Activated naive CD8-positive, alpha-beta T cell treated with anti-CD3 and anti-CD28 coated beads for 36 hours (primary cell): ENCODE measurements around the gene FAM217B. TPM values are rescaled to one million over a fixed set of nuclear protein-coding genes. Genes with fewer than 3 reads are reported as not detected.
"Not testable (repeated sequence)": the region's sequence is repeated elsewhere in the genome, so short reads cannot be mapped to it uniquely, and the experiment has no call there.

Source experiments
- DNase-seq: peaks from one replicate; pipeline ENCODE4 v3.0.0; 2021
- H3K27ac Mint-ChIP-seq: one replicate; pipeline ENCODE4 v1.8.0; 2022; ENCODE audit warnings: mild to moderate bottlenecking, moderate library complexity, mixed read lengths
- H3K27me3 Mint-ChIP-seq: one replicate; pipeline ENCODE4 v1.8.0; 2022; ENCODE audit warnings: mild to moderate bottlenecking, mixed read lengths
- H3K36me3 Mint-ChIP-seq: one replicate; pipeline ENCODE4 v1.8.0; 2021; ENCODE audit warnings: mild to moderate bottlenecking, mixed read lengths
- H3K4me1 Mint-ChIP-seq: one replicate; pipeline ENCODE4 v1.8.0; 2021; ENCODE audit warnings: mixed read lengths
- H3K4me3 Mint-ChIP-seq: one replicate; pipeline ENCODE4 v1.8.0; 2022; ENCODE audit warnings: mild to moderate bottlenecking, moderate library complexity, mixed read lengths
- H3K9me3 Mint-ChIP-seq: one replicate; pipeline ENCODE4 v1.8.0; 2022; ENCODE audit warnings: mixed read lengths
- total RNA-seq, 2 experiments: library from RNA; stranded (reverse); gene quantifications; one replicate each; pipeline ENCODE4 v1.2.3, GENCODE V29; 2021

The FAM217B gene
- total RNA-seq, 2 experiments from 2014 or later, result 25.7 to 28.7 TPM

GRCh38 chr20:59948212-59948611, 8.0 kb downstream of the FAM217B start:
- H3K4me3 Mint-ChIP-seq, result no peak overlapping the region
- H3K27me3 Mint-ChIP-seq, result no peaks in the 10 kb centered on the region
- no peaks in the 10 kb centered on the region for H3K9me3 Mint-ChIP-seq
- peaks cover 30% of the 10 kb centered on the region for H3K4me1 Mint-ChIP-seq
- peaks cover 11% of the 10 kb centered on the region for H3K36me3 Mint-ChIP-seq
- no peak overlapping the region for H3K27ac Mint-ChIP-seq
- no peak for DNase-seq

DNA sequence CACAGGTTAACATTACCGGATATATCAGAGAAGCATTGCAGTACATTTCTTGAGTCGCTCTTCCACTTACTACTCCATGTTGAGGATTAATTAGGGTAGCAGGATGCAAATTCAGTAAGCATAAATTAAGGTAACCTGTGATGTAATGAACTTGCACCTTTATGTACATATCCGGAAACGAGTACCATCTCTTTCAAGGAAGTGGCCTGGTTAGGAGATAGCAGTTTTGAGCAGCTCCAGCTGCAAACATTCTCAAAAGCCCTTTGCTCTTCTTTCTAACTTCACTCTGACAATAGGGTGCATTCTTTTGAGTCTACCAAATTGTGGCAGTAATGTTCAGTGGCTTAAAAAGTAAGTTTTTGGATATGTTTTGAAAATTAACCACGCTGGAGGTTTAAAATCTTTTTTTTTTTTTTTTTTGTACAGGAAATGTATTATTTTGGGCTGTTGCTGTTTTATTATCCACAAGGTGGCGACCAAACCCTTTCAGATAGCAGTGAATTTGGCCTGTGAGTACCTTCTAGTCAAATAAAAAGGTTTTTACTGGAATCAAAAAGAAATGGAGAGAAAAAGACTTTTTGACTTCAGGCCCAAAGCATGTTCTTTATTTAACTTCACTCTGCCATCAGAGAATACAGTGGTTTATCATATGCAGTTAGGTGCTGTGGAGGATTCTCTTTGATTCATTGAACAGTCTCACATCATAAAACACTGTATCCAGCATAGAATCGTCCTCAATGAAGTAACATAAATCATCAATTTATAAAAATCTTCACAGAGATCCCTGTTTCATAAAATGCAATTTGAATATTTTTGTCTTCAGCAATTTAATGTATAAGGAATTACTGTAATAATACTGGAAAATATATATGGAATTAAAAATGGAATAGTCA, 8.9 kb downstream of the FAM217B start:
- H3K4me3 Mint-ChIP-seq, result peak overlapping the region; percentile 63
- no peak for DNase-seq
- H3K27ac Mint-ChIP-seq, result peak overlapping the region; percentile 92

GRCh38 chr20:59949911-59950310, 9.7 kb downstream of the FAM217B start:
- no peak for DNase-seq
- no peak overlapping the region for H3K4me3 Mint-ChIP-seq
- no peaks in the 10 kb centered on the region for H3K9me3 Mint-ChIP-seq
- peaks cover 28% of the 10 kb centered on the region for H3K4me1 Mint-ChIP-seq
- H3K27me3 Mint-ChIP-seq, result no peaks in the 10 kb centered on the region
- peak overlapping the region; percentile 63 for H3K27ac Mint-ChIP-seq
- peaks cover 3% of the 10 kb centered on the region for H3K36me3 Mint-ChIP-seq

More for the DNA sequence above, 8.9 kb downstream of the FAM217B start:
- H3K27me3 Mint-ChIP-seq, result no peaks in the 10 kb centered on the region
- peaks cover 30% of the 10 kb centered on the region for H3K4me1 Mint-ChIP-seq
- H3K36me3 Mint-ChIP-seq, result peaks cover 11% of the 10 kb centered on the region
- H3K9me3 Mint-ChIP-seq, result no peaks in the 10 kb centered on the region

DNA sequence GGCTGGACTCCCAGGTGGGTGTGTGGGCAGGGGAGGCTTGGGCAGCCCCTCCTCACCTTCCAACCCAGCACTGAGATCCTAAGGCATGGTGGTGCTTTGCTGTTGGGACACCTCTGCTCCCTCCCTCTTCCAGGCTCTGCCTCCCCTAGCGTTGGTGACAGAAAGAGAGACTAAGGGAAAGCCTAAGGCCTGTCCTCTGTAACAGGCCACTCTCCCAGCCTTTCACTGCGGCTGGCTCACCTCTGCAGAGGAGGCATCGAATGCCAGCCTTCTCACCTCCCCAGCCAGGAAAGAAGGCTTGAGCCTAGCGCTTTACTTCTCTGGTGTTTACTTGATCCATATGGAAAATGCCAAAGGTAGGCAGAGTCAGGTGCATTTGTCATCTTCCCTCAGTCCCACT, 14.5 kb downstream of the FAM217B start:
- no peak for DNase-seq
- no peaks in the 10 kb centered on the region for H3K27me3 Mint-ChIP-seq
- H3K27ac Mint-ChIP-seq, result no peak overlapping the region
- no peaks in the 10 kb centered on the region for H3K4me1 Mint-ChIP-seq
- H3K36me3 Mint-ChIP-seq, result no peaks in the 10 kb centered on the region
- no peaks in the 10 kb centered on the region for H3K9me3 Mint-ChIP-seq
- no peak overlapping the region for H3K4me3 Mint-ChIP-seq

GRCh38 chr20:59955131-59955796, 15.1 kb downstream of the FAM217B start:
- Mint-ChIP-seq H3K4me1 (no peaks in the 10 kb centered on the region), H3K36me3 (no peaks in the 10 kb centered on the region), H3K27me3 (no peaks in the 10 kb centered on the region), H3K27ac (no peak overlapping the region), H3K4me3 (no peak overlapping the region), H3K9me3 (no peaks in the 10 kb centered on the region)
- DNase-seq, result no peak

- H3K9me3 Mint-ChIP-seq, H3K36me3 Mint-ChIP-seq: not testable (repeated sequence)
These were observed 17.4 kb downstream of the FAM217B start for GRCh38 chr20:59957568-59957967.

GRCh38 chr20:59958123-59958522, 17.9 kb downstream of the FAM217B start, which contains the start of gene CDH26:
CDH26 (plus strand) TSS chr20:59958423; CDS start chr20:59958727, 304 bp downstream.
- Mint-ChIP-seq H3K27me3 (no peaks in the 10 kb centered on the region), H3K4me3 (no peak within 1 kb of the TSS), H3K36me3 (no peaks in the 10 kb centered on the region), H3K4me1 (no peaks in the 10 kb centered on the region), H3K27ac (no peak within 1 kb of the TSS), H3K9me3 (no peaks in the 10 kb centered on the region)
- no peak for DNase-seq

More at GRCh38 chr20:59957568-59957967, 17.4 kb downstream of the FAM217B start:
- not testable (repeated sequence) for H3K4me3 Mint-ChIP-seq, H3K27me3 Mint-ChIP-seq, H3K27ac Mint-ChIP-seq, H3K4me1 Mint-ChIP-seq, DNase-seq

DNA sequence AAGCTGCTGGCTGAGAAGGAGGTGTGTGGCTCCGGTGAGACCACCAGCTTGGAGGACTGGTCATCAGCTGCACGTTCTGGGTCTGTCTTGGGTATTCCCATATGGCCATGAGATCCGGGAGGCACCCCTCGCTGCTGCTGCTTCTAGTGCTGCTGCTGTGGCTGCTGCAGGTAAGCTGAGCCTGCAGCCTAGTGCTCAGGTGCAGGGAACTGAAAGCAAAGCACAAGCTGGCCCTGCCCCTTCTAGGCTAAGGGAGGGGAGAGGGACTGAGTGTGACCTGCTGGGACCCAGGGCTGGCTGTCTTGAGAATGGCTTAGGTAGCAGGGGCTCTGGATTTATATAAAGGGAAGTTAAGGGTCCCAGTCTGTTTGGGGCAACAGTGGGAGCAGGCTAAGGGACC, 18.4 kb downstream of the FAM217B start:
- Mint-ChIP-seq H3K36me3 (no peaks in the 10 kb centered on the region), H3K4me1 (no peaks in the 10 kb centered on the region), H3K27me3 (no peaks in the 10 kb centered on the region), H3K27ac (no peak overlapping the region), H3K4me3 (no peak overlapping the region), H3K9me3 (no peaks in the 10 kb centered on the region)
- DNase-seq, result no peak

GRCh38 chr20:59961423-59961822, 21.2 kb downstream of the FAM217B start:
- H3K9me3 Mint-ChIP-seq, result no peaks in the 10 kb centered on the region
- H3K27ac Mint-ChIP-seq, result no peak overlapping the region
- no peaks in the 10 kb centered on the region for H3K4me1 Mint-ChIP-seq
- no peaks in the 10 kb centered on the region for H3K36me3 Mint-ChIP-seq
- H3K4me3 Mint-ChIP-seq, result no peak overlapping the region
- no peaks in the 10 kb centered on the region for H3K27me3 Mint-ChIP-seq
- DNase-seq, result no peak

DNA sequence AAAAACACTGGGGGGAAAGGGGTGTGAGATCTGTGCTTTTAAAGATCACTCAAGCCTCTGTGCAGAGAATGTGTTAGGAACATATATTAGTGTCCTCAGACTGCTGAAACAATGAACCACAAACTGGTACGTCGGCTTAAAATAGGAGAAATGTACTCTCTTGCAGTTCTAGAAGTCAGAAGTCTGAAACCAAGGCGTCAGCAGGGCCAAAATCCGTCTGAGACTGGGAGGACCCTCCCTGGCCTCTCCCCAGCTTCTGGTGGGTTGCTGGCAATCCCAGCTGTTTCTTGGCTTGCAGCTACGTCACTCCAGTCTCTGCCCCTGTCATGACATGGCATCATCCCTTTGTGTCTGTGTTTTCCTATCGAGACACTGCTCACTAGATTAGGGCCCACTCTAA, 22.0 kb downstream of the FAM217B start:
- Mint-ChIP-seq H3K27ac (no peak overlapping the region), H3K36me3 (no peaks in the 10 kb centered on the region), H3K9me3 (no peaks in the 10 kb centered on the region), H3K4me1 (no peaks in the 10 kb centered on the region), H3K27me3 (no peaks in the 10 kb centered on the region), H3K4me3 (no peak overlapping the region)
- DNase-seq, result no peak

GRCh38 chr20:59966428-59966827, 26.2 kb downstream of the FAM217B start:
- Mint-ChIP-seq H3K36me3 (no peaks in the 10 kb centered on the region), H3K4me3 (no peak overlapping the region), H3K27me3 (no peaks in the 10 kb centered on the region), H3K9me3 (no peaks in the 10 kb centered on the region), H3K27ac (no peak overlapping the region), H3K4me1 (no peaks in the 10 kb centered on the region)
- DNase-seq, result no peak

DNA sequence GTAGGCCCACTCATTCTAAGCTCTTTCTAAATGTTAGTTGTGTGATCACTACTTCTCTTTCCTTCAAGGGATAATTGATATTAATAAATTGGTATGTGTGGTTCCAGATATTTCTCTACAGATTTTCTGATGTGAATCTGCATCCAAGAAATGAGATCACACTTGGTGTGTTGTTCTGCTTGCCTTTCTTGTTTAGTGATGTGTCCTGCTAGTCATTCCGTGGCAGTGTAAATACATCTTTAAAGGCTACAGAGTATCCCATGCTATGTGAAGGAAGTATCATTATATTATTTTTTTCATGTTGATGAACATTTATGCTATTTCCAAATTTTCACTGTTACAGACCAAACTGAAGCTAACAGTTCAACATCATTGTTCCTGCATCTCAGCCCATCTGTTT, 31.2 kb downstream of the FAM217B start:
- H3K36me3 Mint-ChIP-seq, result peaks cover 9% of the 10 kb centered on the region
- H3K4me1 Mint-ChIP-seq, result no peaks in the 10 kb centered on the region
- no peak overlapping the region for H3K4me3 Mint-ChIP-seq
- H3K27me3 Mint-ChIP-seq, result no peaks in the 10 kb centered on the region
- no peaks in the 10 kb centered on the region for H3K9me3 Mint-ChIP-seq
- no peak for DNase-seq
- no peak overlapping the region for H3K27ac Mint-ChIP-seq

- Mint-ChIP-seq H3K27me3 (no peaks in the 10 kb centered on the region), H3K27ac (no peak overlapping the region), H3K4me3 (no peak overlapping the region), H3K4me1 (no peaks in the 10 kb centered on the region), H3K36me3 (peaks cover 9% of the 10 kb centered on the region), H3K9me3 (no peaks in the 10 kb centered on the region)
- no peak for DNase-seq
These were observed 32.0 kb downstream of the FAM217B start for GRCh38 chr20:59972037-59972801.

GRCh38 chr20:59976156-59976782, 36.1 kb downstream of the FAM217B start:
- Mint-ChIP-seq H3K27ac (no peak overlapping the region), H3K4me3 (no peak overlapping the region), H3K9me3 (no peaks in the 10 kb centered on the region), H3K4me1 (no peaks in the 10 kb centered on the region), H3K36me3 (peaks cover 11% of the 10 kb centered on the region), H3K27me3 (no peaks in the 10 kb centered on the region)
- DNase-seq, result no peak

- Mint-ChIP-seq H3K27ac (no peak overlapping the region), H3K36me3 (peaks cover 10% of the 10 kb centered on the region), H3K27me3 (no peaks in the 10 kb centered on the region), H3K4me3 (no peak overlapping the region), H3K4me1 (no peaks in the 10 kb centered on the region), H3K9me3 (peaks cover 1% of the 10 kb centered on the region)
- DNase-seq, result no peak
These were observed 36.9 kb downstream of the FAM217B start for GRCh38 chr20:59977086-59977485.
